Measurements from ENCODE around the gene CRELD2. TPM values are rescaled to one million over a fixed set of nuclear protein-coding genes. Genes with fewer than 3 reads are reported as not detected.

Gene CRELD2
- total and polyA plus RNA-seq, 2 of the 8 experiments (the other 6 are each of a cell fraction or from before 2014, with no cell fraction given): 24.5 to 36.6 TPM

DNA sequence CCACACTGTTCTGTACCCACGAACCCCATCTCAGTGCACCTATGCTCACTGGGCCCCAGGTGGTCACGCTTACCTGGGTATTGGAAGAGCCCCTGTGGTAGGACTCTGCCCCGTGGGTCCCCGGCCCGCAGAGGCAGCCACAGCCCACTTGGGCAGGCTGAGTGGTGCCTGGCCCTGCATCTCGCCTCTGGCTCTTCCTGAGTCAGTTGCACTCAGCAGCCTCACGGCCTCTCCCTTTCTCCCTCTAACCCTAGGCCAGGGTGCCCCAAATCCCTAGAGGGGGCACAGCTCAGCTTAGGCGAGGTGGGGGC, 9.7 kb downstream of the CRELD2 start:
- Histone ChIP-seq H3K9me3 (ENCODE audit: insufficient read depth in 2 of 2, low read depth in 1 of 2, low read length in 1 of 2) (no peaks in the 10 kb centered on the region), H4K20me1 (replicated peaks in 1 of 2; ENCODE audit: control insufficient read depth in 1 of 2, insufficient read depth in 2 of 2, low read length in 2 of 2) (peaks cover 2 to 4% of the 10 kb centered on the region in 2 experiments), H2AFZ (ENCODE audit: low read length) (no peak overlapping the region), H3K23ac (ENCODE audit: insufficient read length) (no peak overlapping the region), H3K4ac (replicated peaks; ENCODE audit: insufficient read length, low read depth, low read length) (no peak overlapping the region), H3K27me3 (replicated peaks in 1 of 4; ENCODE audit: control insufficient read depth in 3 of 4, extremely low read depth in 1 of 4, insufficient read depth in 3 of 4, low read length in 3 of 4) (peaks cover 0 to 12% (median 10%) of the 10 kb centered on the region in 4 experiments; a peak in 6 of 7 replicates), H3K4me3 (ENCODE audit: extremely low read depth in 1 of 4, insufficient read depth in 2 of 4, low read depth in 3 of 4, low read length in 4 of 4) (no peak overlapping the region), H3K79me1 (ENCODE audit: low read depth, low read length) (no peaks in the 10 kb centered on the region; the same call in 1 of the 2 replicates), H4K91ac (replicated peaks; ENCODE audit: insufficient read length, low read length) (no peak overlapping the region), H3K9ac (replicated peaks in 1 of 4; ENCODE audit: extremely low read depth in 1 of 4, low read depth in 3 of 4, low read length in 3 of 4) (no peak overlapping the region), H3K79me2 (ENCODE audit: control insufficient read depth in 1 of 2, insufficient read depth in 2 of 2, low read length in 2 of 2) (no peaks in the 10 kb centered on the region), H2BK5ac (ENCODE audit: low read depth, low read length) (no peak overlapping the region), H2BK12ac (ENCODE audit: low read depth, low read length) (no peak overlapping the region), H3K36me3 (ENCODE audit: control insufficient read depth in 2 of 4, insufficient read depth in 4 of 4, low read length in 3 of 4) (no peaks in the 10 kb centered on the region; a peak in 2 of 8 replicates), H3K23me2 (ENCODE audit: low read depth, low read length) (peaks cover 3% of the 10 kb centered on the region; the same call in 1 of the 2 replicates), H3K4me1 (replicated peaks in 1 of 4; ENCODE audit: control insufficient read depth in 3 of 4, insufficient read depth in 4 of 4, low read length in 3 of 4) (peaks cover 0 to 3% (median 0%) of the 10 kb centered on the region in 4 experiments; a peak in 1 of 7 replicates), H2BK15ac (ENCODE audit: low read length) (no peak overlapping the region), H3K14ac (ENCODE audit: insufficient read length) (no peak overlapping the region), H4K8ac (ENCODE audit: extremely low read depth, insufficient read depth, low read length) (0 out of 2 replicates have a peak overlapping the region, but pooled peaks have one; percentile 35), H3K56ac (replicated peaks; ENCODE audit: insufficient read length, low read depth, low read length) (no peak overlapping the region), H3K4me2 (ENCODE audit: insufficient read depth in 1 of 2, low read depth in 2 of 2, low read length in 2 of 2) (no peak overlapping the region), H2BK120ac (replicated peaks; ENCODE audit: low read depth, low read length) (no peak overlapping the region), H4K5ac (ENCODE audit: insufficient read length, low read depth, low read length) (no peak overlapping the region), H3K18ac (ENCODE audit: extremely low read depth, low read length) (no peak overlapping the region), H2AK5ac (ENCODE audit: low read depth, low read length) (no peak overlapping the region), H3K27ac (ENCODE audit: low read depth, low read length) (no peak overlapping the region), H2BK20ac (ENCODE audit: low read length) (no peak overlapping the region)
- TF ChIP-seq KDM5A (IDR thresholded peaks at IDR 0.05; ENCODE audit: low read length) (no peak), ASH2L (IDR thresholded peaks at IDR 0.05; ENCODE audit: low read length) (no peak)
- DNase-seq (ENCODE audit: low read depth in 1 of 2, low spot score in 2 of 2): no peak
- ChIA-PET POLR2A (ENCODE audit: partially characterized antibody) (no interaction called here), CTCF (ENCODE audit: partially characterized antibody) (interaction anchor here (1.6 kb wide), 1 partner anchor 109 kb away, joined by 3 read pairs; no protein-coding TSS in a partner anchor)
- no peak for FAIRE-seq
- WGBS, 2 experiments (ENCODE audit: extremely low coverage in 1 of 2, insufficient coverage in 1 of 2, insufficient read length in 1 of 2, insufficient replicate concordance in 2 of 2, low coverage in 1 of 2, low lambda C conversion rate in 2 of 2, missing lambda C conversion rate in 1 of 2): 80% methylated on average over 8 of the region's 8 CpGs; no CpG with 5 or more reads in 1 of the 2 experiments
